ENCODE measurements around the gene RNF166. TPM values are rescaled to one million over a fixed set of nuclear protein-coding genes. Genes with fewer than 3 reads are reported as not detected.

RNF166 gene
- total RNA-seq, 3 donors from 2014 or later (not counting 1 experiment from before 2014, with no cell fraction given) = 459 to 712 (median 501) TPM

DNA sequence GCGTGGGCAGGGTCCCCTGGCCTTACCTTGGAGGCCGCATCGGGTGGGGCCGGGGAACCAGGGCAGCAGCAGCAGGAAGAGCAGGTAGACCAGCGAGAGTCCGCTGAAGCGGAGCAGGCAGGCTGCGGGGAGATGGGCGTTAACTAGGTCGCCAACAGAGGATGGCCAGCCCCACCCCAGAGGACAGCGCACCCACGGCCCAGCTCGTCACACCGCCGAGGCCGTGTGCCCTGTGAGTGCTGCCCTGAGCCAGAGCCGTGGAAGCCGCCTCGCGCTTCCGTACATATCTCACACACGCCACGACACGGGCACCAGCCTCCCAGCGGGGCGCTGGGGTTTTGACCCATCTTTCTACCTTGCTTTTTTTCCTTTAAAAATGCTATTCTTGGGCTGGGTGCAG lies 43.1 kb upstream of the RNF166 start:
- TF ChIP-seq, protein P1, sequence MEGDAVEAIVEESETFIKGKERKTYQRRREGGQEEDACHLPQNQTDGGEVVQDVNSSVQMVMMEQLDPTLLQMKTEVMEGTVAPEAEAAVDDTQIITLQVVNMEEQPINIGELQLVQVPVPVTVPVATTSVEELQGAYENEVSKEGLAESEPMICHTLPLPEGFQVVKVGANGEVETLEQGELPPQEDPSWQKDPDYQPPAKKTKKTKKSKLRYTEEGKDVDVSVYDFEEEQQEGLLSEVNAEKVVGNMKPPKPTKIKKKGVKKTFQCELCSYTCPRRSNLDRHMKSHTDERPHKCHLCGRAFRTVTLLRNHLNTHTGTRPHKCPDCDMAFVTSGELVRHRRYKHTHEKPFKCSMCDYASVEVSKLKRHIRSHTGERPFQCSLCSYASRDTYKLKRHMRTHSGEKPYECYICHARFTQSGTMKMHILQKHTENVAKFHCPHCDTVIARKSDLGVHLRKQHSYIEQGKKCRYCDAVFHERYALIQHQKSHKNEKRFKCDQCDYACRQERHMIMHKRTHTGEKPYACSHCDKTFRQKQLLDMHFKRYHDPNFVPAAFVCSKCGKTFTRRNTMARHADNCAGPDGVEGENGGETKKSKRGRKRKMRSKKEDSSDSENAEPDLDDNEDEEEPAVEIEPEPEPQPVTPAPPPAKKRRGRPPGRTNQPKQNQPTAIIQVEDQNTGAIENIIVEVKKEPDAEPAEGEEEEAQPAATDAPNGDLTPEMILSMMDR (IDR thresholded peaks at IDR 0.05) = no peak
- H3K9me3 Mint-ChIP-seq = no peaks in the 10 kb centered on the region
- H3K36me3 Mint-ChIP-seq = no peaks in the 10 kb centered on the region
- no peak overlapping the region for H3K4me3 ChIP-seq (ENCODE audit: low read length)
- H3K27ac ChIP-seq (ENCODE audit: low read length) = no peak overlapping the region
- intact Hi-C loops (cut with micrococcal nuclease) = no loop called here
- peaks cover 30% of the 10 kb centered on the region for H3K4me1 ChIP-seq (ENCODE audit: control insufficient read depth, insufficient read depth, low read length)
- 90% methylated on average over 26 of the region's 26 CpGs for WGBS (ENCODE audit: insufficient coverage)
- H3K36me3 ChIP-seq (ENCODE audit: control insufficient read depth, insufficient read depth, low read length) = peaks cover 8% of the 10 kb centered on the region
- DNase-seq (no peak), ATAC-seq (no peak)
- peaks cover 9 to 25% of the 10 kb centered on the region in 2 donors for H3K4me1 Mint-ChIP-seq
- H3K27me3 ChIP-seq (ENCODE audit: control insufficient read depth, insufficient read depth, low read length) = no peaks in the 10 kb centered on the region
- no peak overlapping the region for H3K4me3 Mint-ChIP-seq
- H3K27ac Mint-ChIP-seq = no peak overlapping the region
- no peaks in the 10 kb centered on the region for H3K9me3 ChIP-seq (ENCODE audit: control insufficient read depth, insufficient read depth, low read length)
- H3K27me3 Mint-ChIP-seq (ENCODE audit: low read depth in 2 of 2) = no peaks in the 10 kb centered on the region

DNA sequence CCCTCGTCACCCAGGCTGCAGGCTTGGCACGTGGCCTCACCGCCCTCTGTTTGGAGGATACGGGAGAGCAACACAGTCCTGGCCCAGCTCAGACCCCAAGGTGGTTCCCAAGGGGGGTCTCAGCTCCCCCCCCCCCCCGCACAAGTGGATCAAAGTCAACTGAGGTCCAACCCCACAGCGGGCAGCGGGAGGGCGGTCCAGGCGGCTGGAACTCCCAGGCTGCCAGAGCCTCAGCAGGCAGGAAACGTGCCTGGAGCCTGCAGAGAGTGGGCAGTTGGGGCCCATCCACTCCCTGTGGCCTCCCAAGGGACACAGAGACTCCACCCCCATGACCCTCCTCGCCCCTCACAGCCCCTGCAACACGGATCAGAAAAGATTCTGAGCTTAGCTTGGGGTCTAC lies 42.2 kb upstream of the RNF166 start:
- TF ChIP-seq, protein P1 (IDR thresholded peaks at IDR 0.05) = no peak
- Mint-ChIP-seq H3K27ac (no peak overlapping the region), H3K4me3 (no peak overlapping the region), H3K4me1 (peaks cover 12 to 25% of the 10 kb centered on the region in 2 donors), H3K27me3 (ENCODE audit: low read depth in 2 of 2) (no peaks in the 10 kb centered on the region), H3K9me3 (no peaks in the 10 kb centered on the region), H3K36me3 (no peaks in the 10 kb centered on the region)
- Histone ChIP-seq H3K4me3 (ENCODE audit: low read length) (no peak overlapping the region), H3K4me1 (ENCODE audit: control insufficient read depth, insufficient read depth, low read length) (peaks cover 32% of the 10 kb centered on the region), H3K9me3 (ENCODE audit: control insufficient read depth, insufficient read depth, low read length) (no peaks in the 10 kb centered on the region), H3K27me3 (ENCODE audit: control insufficient read depth, insufficient read depth, low read length) (no peaks in the 10 kb centered on the region), H3K27ac (ENCODE audit: low read length) (no peak overlapping the region), H3K36me3 (ENCODE audit: control insufficient read depth, insufficient read depth, low read length) (peaks cover 8% of the 10 kb centered on the region)
- WGBS (ENCODE audit: insufficient coverage) = 81% methylated on average over 12 of the region's 12 CpGs
- ATAC-seq = no peak
- DNase-seq = no peak
- intact Hi-C loops (cut with micrococcal nuclease) = no loop called here

DNA sequence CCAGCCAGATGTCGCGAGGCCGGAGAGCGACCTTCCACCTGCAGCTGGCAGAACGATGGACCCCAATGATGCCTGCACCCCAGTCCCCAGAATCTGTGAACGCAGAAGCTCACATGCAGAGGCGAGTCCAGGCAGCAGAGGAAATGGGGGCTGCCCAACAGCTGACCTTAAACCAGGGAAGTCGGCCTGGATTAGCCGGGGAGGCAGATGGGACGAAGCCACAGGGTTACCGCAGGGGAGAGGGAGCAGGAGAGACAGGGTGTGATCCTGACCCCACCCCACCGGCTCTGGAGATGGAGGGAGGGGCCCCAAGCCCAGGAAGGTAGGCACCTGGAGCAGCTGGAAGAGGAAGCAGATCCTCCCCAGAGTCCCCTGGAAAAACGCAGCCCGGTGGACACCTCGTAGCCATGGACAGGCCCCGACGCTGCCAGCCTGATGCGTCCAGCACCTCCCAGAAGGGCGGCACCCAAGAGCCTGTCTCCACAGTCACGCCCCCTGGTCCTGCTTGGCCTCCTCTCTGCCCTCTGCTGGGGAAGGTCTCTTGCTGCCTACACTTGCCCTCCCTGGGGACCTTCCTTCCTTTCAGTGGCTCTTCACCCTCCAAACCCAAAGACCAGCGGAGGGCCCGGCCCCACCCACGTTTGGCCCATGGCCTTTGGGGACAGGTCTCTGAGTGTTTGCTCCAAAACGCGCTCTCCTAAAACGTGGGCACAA lies 41.5 kb upstream of the RNF166 start:
- WGBS (ENCODE audit: insufficient coverage) = 90% methylated on average over 26 of the region's 26 CpGs
- Histone ChIP-seq H3K27me3 (ENCODE audit: control insufficient read depth, insufficient read depth, low read length) (no peaks in the 10 kb centered on the region), H3K36me3 (ENCODE audit: control insufficient read depth, insufficient read depth, low read length) (peaks cover 8% of the 10 kb centered on the region), H3K9me3 (ENCODE audit: control insufficient read depth, insufficient read depth, low read length) (no peaks in the 10 kb centered on the region), H3K27ac (ENCODE audit: low read length) (no peak overlapping the region), H3K4me3 (ENCODE audit: low read length) (no peak overlapping the region), H3K4me1 (ENCODE audit: control insufficient read depth, insufficient read depth, low read length) (peaks cover 35% of the 10 kb centered on the region)
- Mint-ChIP-seq H3K27me3 (ENCODE audit: low read depth in 2 of 2) (no peaks in the 10 kb centered on the region), H3K4me3 (no peak overlapping the region), H3K9me3 (no peaks in the 10 kb centered on the region), H3K27ac (no peak overlapping the region), H3K4me1 (peaks cover 12 to 23% of the 10 kb centered on the region in 2 donors), H3K36me3 (no peaks in the 10 kb centered on the region)
- DNase-seq (peak in 1 of 2 donors; percentile 60), ATAC-seq (peak; percentile 44 to 48 (median 45))
- TF ChIP-seq, protein P1 (IDR thresholded peaks at IDR 0.05) = no peak
- intact Hi-C loops (cut with micrococcal nuclease) = no loop called here

DNA sequence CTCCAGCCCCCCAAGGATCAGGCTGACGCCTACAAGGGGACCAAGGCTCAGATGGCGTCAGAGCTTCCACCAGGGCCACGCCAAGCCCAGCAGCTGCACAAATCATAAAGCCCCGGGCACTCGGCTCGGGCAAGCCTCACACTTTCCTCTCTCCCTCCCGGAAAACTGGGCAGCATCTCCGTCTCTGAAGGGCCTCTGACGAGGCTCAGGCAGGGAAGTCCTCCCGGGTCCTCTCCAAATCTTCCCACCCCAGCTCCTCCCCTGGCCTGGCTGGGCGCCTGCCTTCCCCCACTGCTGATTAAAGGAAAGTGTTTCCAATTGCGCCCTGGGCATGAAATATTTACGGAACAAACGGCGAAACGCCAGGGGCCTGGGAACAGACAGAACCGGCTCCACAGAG lies 40.3 kb upstream of the RNF166 start:
- Histone ChIP-seq H3K9me3 (ENCODE audit: control insufficient read depth, insufficient read depth, low read length) (no peaks in the 10 kb centered on the region), H3K4me3 (ENCODE audit: low read length) (no peak overlapping the region), H3K36me3 (ENCODE audit: control insufficient read depth, insufficient read depth, low read length) (peaks cover 6% of the 10 kb centered on the region), H3K27ac (ENCODE audit: low read length) (no peak overlapping the region), H3K4me1 (ENCODE audit: control insufficient read depth, insufficient read depth, low read length) (peaks cover 35% of the 10 kb centered on the region), H3K27me3 (ENCODE audit: control insufficient read depth, insufficient read depth, low read length) (no peaks in the 10 kb centered on the region)
- Mint-ChIP-seq H3K27me3 (ENCODE audit: low read depth in 2 of 2) (no peaks in the 10 kb centered on the region), H3K9me3 (no peaks in the 10 kb centered on the region), H3K4me1 (peaks cover 12 to 23% of the 10 kb centered on the region in 2 donors), H3K27ac (peak overlapping the region in 1 of 2 donors; percentile 80), H3K4me3 (no peak overlapping the region), H3K36me3 (no peaks in the 10 kb centered on the region)
- TF ChIP-seq, protein P1 (IDR thresholded peaks at IDR 0.05) = no peak
- 84% methylated on average over 17 of the region's 17 CpGs for WGBS (ENCODE audit: insufficient coverage)
- intact Hi-C loops (cut with micrococcal nuclease) = no loop called here
- ATAC-seq (no peak), DNase-seq (no peak)
